ENCODE measurements around the gene TBC1D3G. TPM values are rescaled to one million over a fixed set of nuclear protein-coding genes. Genes with fewer than 3 reads are reported as not detected.
"Not testable (repeated sequence)": the region's sequence is repeated elsewhere in the genome, so short reads cannot be mapped to it uniquely, and the experiment has no call there.

Gene TBC1D3G
- total RNA-seq (1 to 10 TPM in 2 of 7 donors, not detected in 5; 2.0 to 5.2 TPM), polyA plus RNA-seq (10 to 100 TPM in 1 of 3 donors, under 1 TPM in 1, not detected in 1; 0.61 to 11.3 TPM)
- long read RNA-seq, donor 1 = 0 reads
- long read RNA-seq, donor 2 = 0 reads

DNA sequence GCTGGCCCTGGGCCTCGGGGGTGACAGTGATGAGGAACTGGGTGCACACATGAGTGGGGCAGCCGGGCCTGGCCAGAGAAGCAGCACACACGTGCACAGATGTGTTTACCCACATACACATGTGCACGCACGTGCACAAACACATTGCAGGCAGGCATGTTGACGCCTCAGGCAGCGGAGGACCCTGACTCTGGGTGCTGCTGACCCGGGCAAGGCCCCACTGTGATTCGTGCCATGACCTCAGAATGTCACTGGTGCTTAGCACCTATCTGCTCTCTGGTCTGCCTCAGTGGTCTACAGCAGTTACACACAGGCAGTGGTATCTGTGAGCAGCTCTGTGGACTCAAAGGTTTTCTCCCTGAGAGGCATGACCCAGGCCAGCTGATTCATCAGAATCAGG, at the start of gene TBC1D3G:
TBC1D3G (plus strand) TSS at position 301 of the 400 bp plus-strand sequence. CDS start 1,528 bp downstream, outside the sequence.
- H3K36me3 ChIP-seq; intact Hi-C loops (cut with DNase I; ENCODE audit: low total_unique reads); H3K4me3 ChIP-seq; H3K27me3 ChIP-seq (replicated peaks in 1 of 7); H3K9me3 ChIP-seq; DNase-seq; H3K27ac ChIP-seq; H3K4me1 ChIP-seq: not testable (repeated sequence)
- 90% methylated on average over 2 of the region's 9 CpGs; no CpG with 5 or more reads in 4 of the 5 donors for WGBS, 5 donors

GRCh38 chr17:36283256-36283655, 40.4 kb upstream of the TBC1D3G start:
- H3K9me3 ChIP-seq; H3K27me3 ChIP-seq (replicated peaks in 1 of 7); H3K36me3 ChIP-seq; H3K4me1 ChIP-seq; H3K27ac ChIP-seq; DNase-seq; H3K4me3 ChIP-seq; intact Hi-C loops (cut with DNase I; ENCODE audit: low total_unique reads): not testable (repeated sequence)
- WGBS, 5 donors = no CpG with 5 or more reads among the region's 1 CpG

DNA sequence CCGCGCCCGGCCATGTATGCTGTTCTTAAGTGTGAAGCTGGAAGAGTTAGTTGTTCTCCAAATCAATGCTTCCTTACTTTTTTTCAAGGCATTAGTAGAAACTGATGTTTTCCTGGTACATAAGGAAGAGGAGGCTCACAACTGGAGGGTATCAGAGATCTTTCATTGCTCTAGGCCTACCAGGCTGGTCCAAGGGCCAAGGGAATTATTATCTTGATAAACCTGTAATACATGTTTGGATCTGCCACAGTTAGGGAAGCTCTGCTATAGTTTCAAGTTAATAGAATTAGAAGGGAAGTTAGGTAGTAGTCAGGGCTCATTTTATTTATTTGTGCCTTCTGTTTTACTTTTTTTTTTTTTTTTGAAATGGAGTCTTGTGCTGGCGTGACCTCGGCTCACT, 39.5 kb upstream of the TBC1D3G start:
- H3K9me3 ChIP-seq; H3K27ac ChIP-seq; H3K27me3 ChIP-seq (replicated peaks in 1 of 7); intact Hi-C loops (cut with DNase I; ENCODE audit: low total_unique reads); H3K4me3 ChIP-seq; H3K36me3 ChIP-seq; H3K4me1 ChIP-seq; DNase-seq: not testable (repeated sequence)
- 100% methylated on average over 2 to 4 of the region's 5 CpGs; no CpG with 5 or more reads in 1 of the 5 donors for WGBS, 5 donors

DNA sequence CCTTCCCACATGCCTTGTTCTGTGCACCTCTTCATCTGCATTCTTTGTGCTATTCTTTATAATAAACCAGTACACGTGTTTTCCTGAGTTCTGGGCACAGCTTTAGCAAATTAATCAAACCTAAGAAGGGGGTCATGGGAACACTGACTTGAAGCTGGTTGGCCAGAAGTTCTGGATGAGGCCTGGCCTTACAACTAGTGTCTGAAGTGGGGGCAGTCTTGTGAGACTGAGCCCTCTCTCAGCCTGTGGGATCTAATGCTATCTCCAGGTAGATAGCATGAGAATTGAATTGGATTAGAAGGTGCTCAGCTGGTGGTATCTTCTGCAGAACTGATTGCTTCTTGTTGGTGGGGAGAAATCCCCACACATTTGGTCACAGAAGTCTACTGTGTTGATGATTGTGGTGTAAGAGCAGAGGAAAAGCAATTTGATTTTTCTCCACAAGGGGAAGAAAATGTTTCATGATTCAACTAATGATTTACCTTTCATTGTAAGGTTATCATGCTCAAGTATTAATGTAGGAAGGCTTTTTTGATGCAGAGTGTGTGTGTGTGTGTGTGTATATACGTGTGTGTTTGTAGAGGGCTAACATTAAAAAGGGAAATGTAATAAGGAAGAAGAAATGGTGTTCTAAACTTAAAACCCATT, 33.6 kb upstream of the TBC1D3G start:
- H3K4me3 ChIP-seq; H3K27me3 ChIP-seq (replicated peaks in 1 of 7); H3K27ac ChIP-seq; intact Hi-C loops (cut with DNase I; ENCODE audit: low total_unique reads); H3K4me1 ChIP-seq; H3K36me3 ChIP-seq; DNase-seq; H3K9me3 ChIP-seq: not testable (repeated sequence)
- 32 to 75% (median 43%) methylated on average over 1 of the region's 2 CpGs for WGBS, 5 donors

DNA sequence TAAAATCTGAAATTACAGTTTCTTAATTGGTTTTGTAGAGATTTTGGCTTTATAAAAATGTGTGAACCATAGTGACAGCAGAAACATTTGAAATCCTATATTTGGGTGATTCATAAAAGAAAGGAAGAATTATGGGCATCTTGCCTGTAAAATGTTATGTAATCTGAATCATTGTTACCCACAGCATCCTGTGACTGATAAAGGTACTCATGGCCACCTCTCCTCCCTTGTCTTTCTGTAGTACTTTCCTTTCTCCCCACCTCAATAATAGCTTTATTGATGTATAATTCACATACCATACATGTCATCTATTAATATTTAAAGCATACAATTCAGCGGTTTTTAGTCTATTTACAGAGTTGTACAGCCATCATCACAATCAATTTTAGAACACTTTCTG, 28.5 kb upstream of the TBC1D3G start:
- H3K27ac ChIP-seq; H3K27me3 ChIP-seq (replicated peaks in 1 of 7); intact Hi-C loops (cut with DNase I; ENCODE audit: low total_unique reads); H3K9me3 ChIP-seq; H3K4me1 ChIP-seq; H3K4me3 ChIP-seq; H3K36me3 ChIP-seq; DNase-seq: not testable (repeated sequence)
- no CpG with 5 or more reads among the region's 1 CpG for WGBS, 5 donors

DNA sequence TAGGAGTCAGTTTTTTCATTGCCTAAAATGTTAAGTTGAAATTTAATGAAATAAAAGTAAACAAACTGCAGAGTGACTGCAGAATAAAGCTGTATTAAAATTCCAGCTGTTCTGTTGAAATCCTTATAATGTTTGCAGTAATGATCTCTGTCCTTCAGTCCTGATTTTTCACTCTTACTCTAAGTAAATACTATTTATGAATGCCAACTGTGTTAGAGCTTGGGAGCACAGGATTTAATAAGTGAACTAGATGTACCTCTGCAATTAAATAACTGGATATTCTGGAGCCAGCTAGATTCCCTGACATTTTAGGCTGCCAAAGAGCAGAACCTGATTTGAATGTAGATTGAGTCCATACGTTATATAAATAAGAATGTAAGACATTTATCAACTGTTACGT, 7.9 kb upstream of the TBC1D3G start:
- no CpG with 5 or more reads among the region's 2 CpGs for WGBS, 5 donors
- intact Hi-C loops (cut with DNase I; ENCODE audit: low total_unique reads); H3K4me3 ChIP-seq; H3K27me3 ChIP-seq (replicated peaks in 1 of 7); DNase-seq; H3K9me3 ChIP-seq; H3K36me3 ChIP-seq; H3K27ac ChIP-seq; H3K4me1 ChIP-seq: not testable (repeated sequence)

- intact Hi-C loops (cut with DNase I; ENCODE audit: low total_unique reads) = not testable (repeated sequence)
Measured at GRCh38 chr17:36362496-36362895, 38.8 kb downstream of the TBC1D3G start.

DNA sequence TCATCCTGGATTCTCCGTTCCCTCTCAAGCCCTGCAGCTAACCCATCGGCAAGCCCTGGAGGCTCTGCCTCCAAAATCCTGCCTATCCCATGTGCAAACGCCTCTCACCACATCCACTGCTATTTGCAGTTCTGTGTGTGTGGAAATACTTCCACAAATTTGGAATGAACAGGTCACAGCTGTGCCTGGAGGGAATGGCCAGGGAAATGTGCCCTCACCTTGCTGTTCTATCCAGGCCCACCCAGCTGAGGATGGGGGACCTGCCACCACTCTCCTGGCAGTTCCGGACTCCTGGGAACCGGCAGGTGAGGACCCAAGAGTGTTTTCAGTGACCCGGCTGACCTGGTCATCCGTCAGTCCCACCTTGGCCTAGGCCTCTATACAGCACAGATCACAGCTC, 52.3 kb downstream of the TBC1D3G start:
- WGBS, 5 donors = 100% methylated on average over 1 of the region's 7 CpGs; no CpG with 5 or more reads in 4 of the 5 donors
- H3K36me3 ChIP-seq = not testable (repeated sequence)

More at GRCh38 chr17:36362496-36362895, 38.8 kb downstream of the TBC1D3G start:
- H3K27ac ChIP-seq; H3K4me1 ChIP-seq; H3K9me3 ChIP-seq; H3K27me3 ChIP-seq (replicated peaks in 1 of 7); H3K36me3 ChIP-seq; H3K4me3 ChIP-seq; DNase-seq: not testable (repeated sequence)
- WGBS, 5 donors = 77 to 95% (median 82%) methylated on average over 1 to 3 of the region's 6 CpGs

More for the DNA sequence above, 52.3 kb downstream of the TBC1D3G start:
- DNase-seq; H3K9me3 ChIP-seq; intact Hi-C loops (cut with DNase I; ENCODE audit: low total_unique reads); H3K27ac ChIP-seq; H3K27me3 ChIP-seq (replicated peaks in 1 of 7); H3K4me3 ChIP-seq; H3K4me1 ChIP-seq: not testable (repeated sequence)

Small RNA genes lying within 50 kb of the gene (small RNA-seq; reads per million reads assigned to genes)
- 0 reads per million in 4 donors for gene RF00019

Other genes with a start within 250 kb of the TBC1D3G start
- 10 to 100 TPM; 10.7 to 85.9 (median 23.3) TPM for gene CCL3, start 233.7 kb upstream of the TBC1D3G start, total RNA-seq
- gene CCL3, start 233.7 kb upstream of the TBC1D3G start, polyA plus RNA-seq = 10 to 100 TPM; 11.7 to 41.5 (median 17.6) TPM
- gene CCL4, start 220.1 kb upstream of the TBC1D3G start, total RNA-seq = 10 to 100 TPM; 23.5 to 81.0 (median 33.8) TPM
- 10 to 100 TPM; 10.1 to 32.9 (median 15.8) TPM for gene CCL4, start 220.1 kb upstream of the TBC1D3G start, polyA plus RNA-seq
- gene TBC1D3B, start 147.2 kb upstream of the TBC1D3G start, total RNA-seq = 10 to 100 TPM in 4 of 7 donors, 1 to 10 TPM in 2, not detected in 1; 4.3 to 13.5 (median 11.3) TPM
- gene TBC1D3B, start 147.2 kb upstream of the TBC1D3G start, polyA plus RNA-seq = 1 to 10 TPM; 1.3 to 4.3 (median 3.3) TPM
- gene CCL3L1, start 127.1 kb upstream of the TBC1D3G start, total RNA-seq = 1 to 10 TPM in 5 of 7 donors, under 1 TPM in 1, not detected in 1; 0.51 to 8.2 (median 3.7) TPM
- gene CCL3L1, start 127.1 kb upstream of the TBC1D3G start, polyA plus RNA-seq = 1 to 10 TPM in 2 of 3 donors, under 1 TPM in 1; 0.93 to 2.0 (median 1.1) TPM
- gene CCL4L2, start 112.8 kb upstream of the TBC1D3G start, total RNA-seq = 10 to 100 TPM in 3 of 7 donors, 1 to 10 TPM in 3, not detected in 1; 6.4 to 22.2 (median 14.9) TPM
- gene CCL4L2, start 112.8 kb upstream of the TBC1D3G start, polyA plus RNA-seq = 1 to 10 TPM; 2.3 to 8.5 (median 3.5) TPM
- 1 to 10 TPM in 1 of 7 donors, under 1 TPM in 4, not detected in 2; 0.32 to 1.1 (median 0.60) TPM for gene TBC1D3I, start 59.3 kb upstream of the TBC1D3G start, total RNA-seq
- under 1 TPM; 0.10 to 0.17 (median 0.13) TPM for gene TBC1D3I, start 59.3 kb upstream of the TBC1D3G start, polyA plus RNA-seq
- gene TBC1D3H, start 64.6 kb downstream of the TBC1D3G start, total RNA-seq = under 1 TPM in 1 of 7 donors, not detected in 6; 0.64 TPM
- 1 to 10 TPM in 2 of 3 donors, not detected in 1; 2.8 to 4.5 TPM for gene TBC1D3H, start 64.6 kb downstream of the TBC1D3G start, polyA plus RNA-seq
- 10 to 100 TPM; 24.2 to 42.4 (median 28.6) TPM for gene ZNHIT3, start 162.8 kb downstream of the TBC1D3G start, total RNA-seq
- 10 to 100 TPM; 41.4 to 58.0 (median 52.9) TPM for gene ZNHIT3, start 162.8 kb downstream of the TBC1D3G start, polyA plus RNA-seq
- 10 to 100 TPM; 41.7 to 68.9 (median 56.1) TPM for gene MYO19, start 211.0 kb downstream of the TBC1D3G start, total RNA-seq
- gene MYO19, start 211.0 kb downstream of the TBC1D3G start, polyA plus RNA-seq = 10 to 100 TPM; 15.6 to 23.6 (median 21.4) TPM
- gene PIGW, start 211.1 kb downstream of the TBC1D3G start, total RNA-seq = 1 to 10 TPM; 4.8 to 7.7 (median 6.1) TPM
- gene PIGW, start 211.1 kb downstream of the TBC1D3G start, polyA plus RNA-seq = 1 to 10 TPM; 3.3 to 6.0 (median 5.0) TPM
- gene GGNBP2, start 221.0 kb downstream of the TBC1D3G start, total RNA-seq = 100 to 1,000 TPM in 2 of 7 donors, 10 to 100 TPM in 5; 83.3 to 123 (median 94.7) TPM
- 10 to 100 TPM; 60.8 to 65.5 (median 61.3) TPM for gene GGNBP2, start 221.0 kb downstream of the TBC1D3G start, polyA plus RNA-seq